Fibroblast of lung (primary cell): ENCODE data around the gene IGIP. TPM values are rescaled to one million over a fixed set of nuclear protein-coding genes. Genes with fewer than 3 reads are reported as not detected.

Source experiments
- DNase-seq, 2 donors: peaks; one replicate each; pipeline versions ENCODE4 v3.0.0 to v3.0.0-alpha.2; 2010; ENCODE audit warnings: low read depth in 2 of 2
- H2AFZ ChIP-seq: 2 replicates; pipeline ENCODE4 v1.5.1; 2012; ENCODE audit warnings: low read length, control low read depth, inconsistent platforms
- H3K27ac ChIP-seq: 2 replicates; pipeline ENCODE4 v1.5.1; 2011; ENCODE audit warnings: low read length, control low read depth; ENCODE audit not compliant: insufficient read depth
- H3K27me3 ChIP-seq: 2 replicates; pipeline ENCODE4 v1.5.1; 2011; ENCODE audit warnings: mild to moderate bottlenecking, low read length; ENCODE audit not compliant: control insufficient read depth, insufficient read depth
- H3K36me3 ChIP-seq: 2 replicates; pipeline ENCODE4 v1.5.1; 2011; ENCODE audit warnings: low read length; ENCODE audit not compliant: control insufficient read depth, insufficient read depth
- H3K4me1 ChIP-seq: 2 replicates; pipeline ENCODE4 v1.5.1; 2011; ENCODE audit warnings: low read length; ENCODE audit not compliant: control insufficient read depth, insufficient read depth; ENCODE audit errors: extremely low read depth
- H3K4me2 ChIP-seq: 2 replicates; pipeline ENCODE4 v1.5.1; 2011; ENCODE audit warnings: low read length, control low read depth; ENCODE audit not compliant: insufficient read depth; ENCODE audit errors: extremely low read depth
- H3K4me3 ChIP-seq, 4 experiments: fragments of 200-600 bp in 1 of 4; sonication (generic) in 1 of 4; replicated peaks in 1 of 4; 2 replicates each; pipeline ENCODE4 v1.5.1; 2011 to 2016; ENCODE audit warnings: low read length in 4 of 4, low read depth in 3 of 4, mild to moderate bottlenecking in 3 of 4, control low read depth in 2 of 4, inconsistent platforms in 1 of 4, mixed read lengths in 1 of 4; ENCODE audit not compliant: insufficient read depth in 1 of 4; ENCODE audit errors: control extremely low read depth in 1 of 4
- H3K79me2 ChIP-seq: 2 replicates; pipeline ENCODE4 v1.5.1; 2012; ENCODE audit warnings: mild to moderate bottlenecking, low read length, inconsistent platforms; ENCODE audit not compliant: control insufficient read depth, insufficient read depth
- H3K9ac ChIP-seq: 2 replicates; pipeline ENCODE4 v1.5.1; 2011; ENCODE audit warnings: mild to moderate bottlenecking, low read length, control low read depth; ENCODE audit not compliant: insufficient read depth
- H3K9me3 ChIP-seq: 2 replicates; pipeline ENCODE4 v1.5.1; 2012; ENCODE audit warnings: low read depth, low read length; ENCODE audit not compliant: control insufficient read depth, insufficient read depth
- H4K20me1 ChIP-seq: 2 replicates; pipeline ENCODE4 v1.5.1; 2011; ENCODE audit warnings: low read length; ENCODE audit not compliant: control insufficient read depth, insufficient read depth; ENCODE audit errors: extremely low read depth
- CTCF ChIP-seq, 2 donors: IDR thresholded peaks in 1 of 2; conservative IDR thresholded peaks in 1 of 2; 1 replicate in 1 of 2; 2 replicates in 1 of 2; pipeline ENCODE4 v1.5.1; 2011 to 2012; ENCODE audit warnings: low read length in 2 of 2, control low read depth in 1 of 2, inconsistent platforms in 1 of 2, low read depth in 1 of 2, mild to moderate bottlenecking in 1 of 2
- EZH2 ChIP-seq: IDR thresholded peaks from 2 replicates; pipeline ENCODE4 v1.5.1; 2012; ENCODE audit warnings: low read length, control low read depth, mild to moderate bottlenecking; ENCODE audit errors: missing control alignments
- polyA plus RNA-seq, 2 donors: library from polyadenylated mRNA; depleted of rRNA in 1 of 2; stranded (reverse) in 1 of 2; unstranded in 1 of 2; fragments of >200 nt; gene quantifications; 2 replicates each; pipeline ENCODE4 v1.2.1, GENCODE V29; 2011 to 2012; ENCODE audit warnings: missing spikeins in 1 of 2
- total RNA-seq: library from RNA; depleted of rRNA; stranded (reverse); fragments of >200 nt; gene quantifications from 2 replicates; pipeline ENCODE4 v1.2.1, GENCODE V29; 2014

Gene IGIP
- total and polyA plus RNA-seq, 2 donors (not counting 1 experiment from before 2014, with no cell fraction given) = 3.8 to 11.7 TPM

DNA sequence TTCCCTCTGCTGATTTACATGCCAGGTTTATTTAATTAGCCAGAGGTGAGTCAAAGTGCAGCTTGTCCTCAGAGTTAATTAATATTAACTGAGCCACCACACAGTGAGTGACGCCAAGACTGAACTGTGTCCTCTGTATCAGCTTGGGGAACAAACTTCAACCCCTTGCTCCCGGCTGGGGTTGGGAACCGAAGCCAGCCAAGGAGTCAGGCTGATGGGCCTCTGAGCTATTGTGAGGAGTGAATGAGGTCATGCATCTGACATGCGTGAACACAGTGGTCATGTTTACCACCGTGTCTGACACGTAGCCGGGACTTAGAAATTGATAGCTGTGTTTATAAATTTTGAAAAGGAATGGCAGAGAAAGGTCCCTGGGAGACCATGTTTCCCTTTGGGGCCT is 17.1 kb downstream of the IGIP start:
- Histone ChIP-seq H3K27ac (no peak overlapping the region), H3K27me3 (no peaks in the 10 kb centered on the region), H3K9me3 (no peaks in the 10 kb centered on the region), H3K79me2 (no peaks in the 10 kb centered on the region), H3K4me1 (no peaks in the 10 kb centered on the region), H3K36me3 (no peaks in the 10 kb centered on the region), H3K4me3 (no peak overlapping the region), H4K20me1 (no peaks in the 10 kb centered on the region), H3K4me2 (no peak overlapping the region), H3K9ac (no peak overlapping the region), H2AFZ (no peak overlapping the region)
- DNase-seq = no peak
- TF ChIP-seq CTCF (conservative IDR thresholded peaks at IDR 0.05 in 1 of 2, IDR thresholded peaks at IDR 0.05 in 1 of 2; ENCODE audit: low read depth in 1 of 2, low read length in 2 of 2) (no peak), EZH2 (no peak)

GRCh38 chr5:140143521-140144258 is 18.0 kb downstream of the IGIP start:
- no peaks in the 10 kb centered on the region for H4K20me1 ChIP-seq

GRCh38 chr5:140145256-140145655 is 19.5 kb downstream of the IGIP start:
- Histone ChIP-seq H3K79me2 (no peaks in the 10 kb centered on the region), H3K4me3 (no peak overlapping the region), H3K27me3 (no peaks in the 10 kb centered on the region), H4K20me1 (no peaks in the 10 kb centered on the region), H2AFZ (no peak overlapping the region), H3K4me1 (no peaks in the 10 kb centered on the region), H3K9ac (no peak overlapping the region), H3K4me2 (no peak overlapping the region), H3K27ac (no peak overlapping the region), H3K9me3 (no peaks in the 10 kb centered on the region), H3K36me3 (no peaks in the 10 kb centered on the region)
- no peak for DNase-seq
- TF ChIP-seq CTCF (conservative IDR thresholded peaks at IDR 0.05 in 1 of 2, IDR thresholded peaks at IDR 0.05 in 1 of 2; ENCODE audit: low read depth in 1 of 2, low read length in 2 of 2) (no peak), EZH2 (no peak)

More at GRCh38 chr5:140143521-140144258, 18.0 kb downstream of the IGIP start:
- no peak overlapping the region for H2AFZ ChIP-seq
- no peak overlapping the region for H3K4me2 ChIP-seq
- H3K4me3 ChIP-seq = no peak overlapping the region
- no peaks in the 10 kb centered on the region for H3K9me3 ChIP-seq
- no peaks in the 10 kb centered on the region for H3K79me2 ChIP-seq
- H3K27me3 ChIP-seq = no peaks in the 10 kb centered on the region
- H3K36me3 ChIP-seq = no peaks in the 10 kb centered on the region
- H3K4me1 ChIP-seq = no peaks in the 10 kb centered on the region
- H3K9ac ChIP-seq = no peak overlapping the region
- no peak for DNase-seq
- TF ChIP-seq CTCF (conservative IDR thresholded peaks at IDR 0.05 in 1 of 2, IDR thresholded peaks at IDR 0.05 in 1 of 2; ENCODE audit: low read depth in 1 of 2, low read length in 2 of 2) = no peak
- TF ChIP-seq EZH2 = no peak
- no peak overlapping the region for H3K27ac ChIP-seq
